ENCODE data around the gene ETV4.
A peak's percentile ranks its signal among the peaks of the same experiment; 100 is the strongest.

The ETV4 gene

DNA sequence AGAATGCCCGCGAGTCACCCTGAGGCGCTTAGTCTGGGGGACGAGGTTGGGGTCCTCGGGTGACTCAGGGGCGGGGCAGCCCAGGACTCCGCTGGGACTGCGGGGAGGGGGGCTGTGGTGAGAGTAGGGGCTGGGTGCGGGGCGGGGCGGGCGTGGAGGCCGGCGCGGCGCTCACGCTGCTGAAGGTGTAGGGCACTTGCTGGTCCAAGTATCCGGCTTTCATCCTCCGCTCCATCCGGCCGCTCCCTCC lies 832 bp downstream of the ETV4 start:
- no peaks in the 10 kb centered on the region for H3K36me3 ChIP-seq (ENCODE audit: control insufficient read depth in 1 of 2, insufficient read depth in 2 of 2, low read length in 2 of 2)
- H3K9ac ChIP-seq (ENCODE audit: low read depth in 1 of 2, low read length in 2 of 2) = peak overlapping the region in 1 of 2 donors; percentile 47
- H3K4me3 ChIP-seq (ENCODE audit: low read depth in 1 of 2, low read length in 2 of 2) = peak overlapping the region; percentile 68 to 77
- H3K4me1 ChIP-seq (ENCODE audit: control insufficient read depth in 1 of 2, insufficient read depth in 2 of 2, low read length in 2 of 2) = peaks cover 6 to 24% of the 10 kb centered on the region in 2 donors
- no peaks in the 10 kb centered on the region for H3K9me3 ChIP-seq (ENCODE audit: control insufficient read depth in 1 of 2, low read length in 2 of 2)
- H3K27me3 ChIP-seq (ENCODE audit: control insufficient read depth in 1 of 2, insufficient read depth in 2 of 2, low read length in 2 of 2) = peaks cover 8 to 10% of the 10 kb centered on the region in 2 donors
- H3K27ac ChIP-seq (ENCODE audit: low read depth, low read length) = no peak overlapping the region

DNA sequence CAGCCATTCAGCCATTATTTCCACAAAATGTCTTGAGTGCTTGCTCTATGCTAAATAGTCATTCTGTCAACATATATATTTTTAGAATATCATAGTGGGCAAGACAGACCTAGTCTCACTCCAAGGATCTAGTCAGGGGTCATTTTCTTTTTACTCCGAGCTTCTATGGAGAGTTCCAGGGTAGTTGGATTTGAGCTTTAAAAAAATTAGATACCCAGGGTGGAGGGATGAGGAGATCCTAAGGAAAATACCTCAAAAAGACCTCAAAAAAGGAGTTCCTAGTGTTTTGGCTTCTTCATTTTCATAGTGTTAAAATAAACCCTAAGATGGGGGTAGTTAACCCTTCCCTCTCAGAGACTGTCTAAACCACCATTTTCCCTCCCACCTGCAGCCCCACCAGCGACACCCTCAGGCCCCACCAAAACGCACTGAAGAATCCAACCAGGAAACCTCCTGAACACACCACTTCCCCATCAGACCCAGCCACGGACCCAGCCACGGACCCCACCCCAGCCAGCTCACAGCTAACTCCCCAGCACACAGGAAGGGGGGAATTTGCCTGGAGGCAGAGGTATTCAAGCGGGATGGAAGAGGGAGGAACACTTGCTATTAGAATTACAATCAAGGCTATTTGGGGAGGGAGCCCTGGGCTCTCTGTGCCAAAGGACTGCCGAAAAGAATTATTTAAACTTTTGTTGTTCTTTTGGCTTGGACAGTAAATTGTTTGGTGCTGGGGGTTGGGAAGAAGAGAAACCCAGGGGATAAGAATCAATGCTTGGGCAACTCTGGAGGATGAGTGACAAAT lies 2.2 kb downstream of the ETV4 start:
- Histone ChIP-seq H3K27ac (ENCODE audit: low read depth, low read length) (no peak overlapping the region), H3K27me3 (ENCODE audit: control insufficient read depth in 1 of 2, insufficient read depth in 2 of 2, low read length in 2 of 2) (peaks cover 8 to 10% of the 10 kb centered on the region in 2 donors), H3K9ac (ENCODE audit: low read depth in 1 of 2, low read length in 2 of 2) (no peak overlapping the region), H3K4me3 (ENCODE audit: low read depth in 1 of 2, low read length in 2 of 2) (no peak overlapping the region), H3K36me3 (ENCODE audit: control insufficient read depth in 1 of 2, insufficient read depth in 2 of 2, low read length in 2 of 2) (no peaks in the 10 kb centered on the region), H3K9me3 (ENCODE audit: control insufficient read depth in 1 of 2, low read length in 2 of 2) (no peaks in the 10 kb centered on the region), H3K4me1 (ENCODE audit: control insufficient read depth in 1 of 2, insufficient read depth in 2 of 2, low read length in 2 of 2) (peaks cover 6 to 24% of the 10 kb centered on the region in 2 donors)

DNA sequence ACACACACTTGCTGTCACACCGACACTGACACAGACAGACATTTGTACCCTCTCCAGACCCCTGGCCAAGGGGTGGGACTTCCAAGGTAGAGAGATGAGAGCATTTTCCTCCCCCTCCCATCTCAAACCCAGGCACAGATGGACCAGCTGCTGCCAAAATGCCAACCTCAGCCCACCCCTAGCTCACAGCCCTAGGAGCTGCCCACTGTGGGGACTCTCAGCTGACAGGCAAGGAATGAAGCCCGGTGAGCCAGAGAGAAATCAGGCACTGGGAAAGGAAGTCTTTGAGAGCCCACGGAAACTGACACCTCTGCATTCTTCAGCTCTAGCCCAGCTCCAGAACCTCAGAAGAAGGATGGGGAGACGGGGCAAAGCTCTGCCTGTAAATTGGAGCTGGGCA lies 2.8 kb downstream of the ETV4 start:
- Histone ChIP-seq H3K4me1 (ENCODE audit: control insufficient read depth in 1 of 2, insufficient read depth in 2 of 2, low read length in 2 of 2) (peaks cover 6 to 24% of the 10 kb centered on the region in 2 donors), H3K9me3 (ENCODE audit: control insufficient read depth in 1 of 2, low read length in 2 of 2) (no peaks in the 10 kb centered on the region), H3K36me3 (ENCODE audit: control insufficient read depth in 1 of 2, insufficient read depth in 2 of 2, low read length in 2 of 2) (no peaks in the 10 kb centered on the region), H3K27ac (ENCODE audit: low read depth, low read length) (no peak overlapping the region), H3K9ac (ENCODE audit: low read depth in 1 of 2, low read length in 2 of 2) (no peak overlapping the region), H3K27me3 (ENCODE audit: control insufficient read depth in 1 of 2, insufficient read depth in 2 of 2, low read length in 2 of 2) (peaks cover 8 to 10% of the 10 kb centered on the region in 2 donors), H3K4me3 (ENCODE audit: low read depth in 1 of 2, low read length in 2 of 2) (no peak overlapping the region)

DNA sequence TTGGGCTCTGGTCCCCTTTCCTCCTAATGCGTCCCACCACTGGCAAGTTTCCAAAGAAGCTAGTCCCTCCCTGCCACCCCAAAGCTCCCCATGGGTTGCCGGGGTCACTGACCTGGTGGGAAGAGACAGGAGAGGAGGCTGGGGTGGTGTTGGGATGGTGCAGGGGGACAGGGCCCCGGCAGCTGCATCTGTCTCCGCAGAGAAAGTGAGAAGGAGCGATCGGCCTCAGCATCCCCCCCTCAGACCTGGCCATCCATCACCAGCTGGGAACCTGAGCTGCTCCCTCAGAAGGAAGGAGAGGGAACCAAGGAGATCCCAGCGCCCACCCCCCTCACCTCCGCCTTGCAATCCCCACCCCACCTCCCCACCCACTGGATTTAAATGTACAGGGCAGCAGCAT lies 3.3 kb downstream of the ETV4 start:
- no peak overlapping the region for H3K9ac ChIP-seq (ENCODE audit: low read depth in 1 of 2, low read length in 2 of 2)
- no peak overlapping the region for H3K27ac ChIP-seq (ENCODE audit: low read depth, low read length)
- no peak overlapping the region for H3K4me3 ChIP-seq (ENCODE audit: low read depth in 1 of 2, low read length in 2 of 2)
- peaks cover 6 to 8% of the 10 kb centered on the region in 2 donors for H3K27me3 ChIP-seq (ENCODE audit: control insufficient read depth in 1 of 2, insufficient read depth in 2 of 2, low read length in 2 of 2)
- H3K4me1 ChIP-seq (ENCODE audit: control insufficient read depth in 1 of 2, insufficient read depth in 2 of 2, low read length in 2 of 2) = peaks cover 6 to 24% of the 10 kb centered on the region in 2 donors
- H3K9me3 ChIP-seq (ENCODE audit: control insufficient read depth in 1 of 2, low read length in 2 of 2) = no peaks in the 10 kb centered on the region
- no peaks in the 10 kb centered on the region for H3K36me3 ChIP-seq (ENCODE audit: control insufficient read depth in 1 of 2, insufficient read depth in 2 of 2, low read length in 2 of 2)

DNA sequence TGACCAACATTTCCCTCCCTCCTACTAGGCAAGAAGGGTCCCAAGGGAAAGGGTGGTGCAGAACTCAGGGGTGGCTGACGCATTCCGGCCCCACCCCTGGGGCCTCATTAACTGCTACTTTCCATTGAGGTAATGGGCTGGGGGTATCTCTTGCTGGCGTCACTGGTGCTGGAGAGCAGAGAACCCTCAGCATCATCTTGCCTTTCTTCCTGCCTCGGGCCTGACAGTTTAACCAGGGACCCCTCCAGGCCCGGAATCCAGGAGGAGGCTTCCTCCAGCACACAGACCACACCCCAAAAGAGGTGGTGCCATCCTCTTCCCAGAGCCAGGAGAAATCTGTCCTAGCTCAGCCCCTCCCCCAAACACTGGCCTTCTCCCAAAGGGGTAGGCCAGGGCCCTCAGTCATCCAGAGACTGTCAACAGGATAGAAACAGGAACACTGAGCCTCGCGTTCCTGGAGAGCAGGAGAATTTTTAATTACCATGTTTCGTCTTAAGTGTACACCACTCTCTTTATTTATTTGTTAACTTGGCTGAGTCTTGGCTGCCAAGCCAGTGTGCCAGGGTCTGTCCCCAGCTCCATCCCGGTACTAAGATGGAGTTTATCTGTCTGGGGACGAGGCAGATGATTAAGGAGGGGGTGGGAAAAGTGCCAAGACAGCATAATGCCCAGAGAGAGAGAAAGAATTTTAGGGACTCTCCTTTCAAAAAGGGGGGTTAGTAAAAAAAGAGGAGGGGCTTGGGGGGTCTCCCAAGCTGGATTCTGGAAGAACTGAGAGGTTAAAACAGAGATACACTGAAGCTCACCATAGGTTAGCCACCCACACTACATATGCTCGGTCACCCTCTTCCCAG lies 5.1 kb downstream of the ETV4 start:
- H3K27me3 ChIP-seq (ENCODE audit: control insufficient read depth in 1 of 2, insufficient read depth in 2 of 2, low read length in 2 of 2) = peaks cover 4% of the 10 kb centered on the region in 2 donors
- H3K4me1 ChIP-seq (ENCODE audit: control insufficient read depth in 1 of 2, insufficient read depth in 2 of 2, low read length in 2 of 2) = peaks cover 0 to 17% of the 10 kb centered on the region in 2 donors

DNA sequence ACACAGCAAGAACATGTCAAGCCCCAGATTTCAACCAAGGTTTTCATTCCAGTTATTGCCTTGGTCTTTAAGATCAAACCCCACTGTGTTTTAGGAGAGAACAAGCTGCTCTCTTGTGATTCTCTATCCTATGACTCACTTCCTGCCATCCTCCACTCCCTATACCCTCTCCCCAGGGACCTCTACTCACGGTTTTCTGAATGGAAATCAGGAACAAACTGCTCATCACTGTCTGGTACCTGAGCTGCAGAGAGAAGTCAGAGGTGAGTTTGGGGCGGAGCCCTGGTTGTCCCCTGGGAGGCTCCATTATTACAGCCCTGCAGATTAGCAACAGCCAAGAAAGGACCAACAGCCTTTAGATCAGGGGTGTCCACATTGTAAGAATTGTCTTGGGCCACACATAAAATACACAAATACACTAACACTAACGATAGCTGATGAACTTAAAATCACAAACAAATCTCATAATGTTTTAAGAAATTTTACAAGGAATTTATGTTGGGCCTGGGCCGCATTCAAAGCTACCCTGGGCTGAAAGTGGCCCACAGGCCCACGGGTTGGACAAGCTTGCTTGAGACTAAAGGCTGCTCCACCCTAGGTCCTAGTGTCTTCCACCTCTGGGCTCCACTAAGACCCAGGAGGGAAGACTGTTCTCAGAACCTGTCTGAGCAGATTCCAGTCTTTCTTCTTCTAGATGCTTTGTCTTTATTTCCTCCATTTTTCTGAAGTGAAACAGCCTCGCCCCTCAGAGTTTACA lies 9.7 kb downstream of the ETV4 start:
- H3K9ac ChIP-seq (ENCODE audit: low read depth in 1 of 2, low read length in 2 of 2) = no peak overlapping the region
- H3K4me3 ChIP-seq (ENCODE audit: low read depth in 1 of 2, low read length in 2 of 2) = no peak overlapping the region
- H3K36me3 ChIP-seq (ENCODE audit: control insufficient read depth in 1 of 2, insufficient read depth in 2 of 2, low read length in 2 of 2) = no peaks in the 10 kb centered on the region
- no peak overlapping the region for H3K27ac ChIP-seq (ENCODE audit: low read depth, low read length)
- peaks cover 7% of the 10 kb centered on the region in 2 donors for H3K4me1 ChIP-seq (ENCODE audit: control insufficient read depth in 1 of 2, insufficient read depth in 2 of 2, low read length in 2 of 2)
- H3K27me3 ChIP-seq (ENCODE audit: control insufficient read depth in 1 of 2, insufficient read depth in 2 of 2, low read length in 2 of 2) = no peaks in the 10 kb centered on the region
- H3K9me3 ChIP-seq (ENCODE audit: control insufficient read depth in 1 of 2, low read length in 2 of 2) = no peaks in the 10 kb centered on the region

More for the DNA sequence above, 5.1 kb downstream of the ETV4 start:
- Histone ChIP-seq H3K36me3 (ENCODE audit: control insufficient read depth in 1 of 2, insufficient read depth in 2 of 2, low read length in 2 of 2) (no peaks in the 10 kb centered on the region), H3K4me3 (ENCODE audit: low read depth in 1 of 2, low read length in 2 of 2) (no peak overlapping the region), H3K9ac (ENCODE audit: low read depth in 1 of 2, low read length in 2 of 2) (no peak overlapping the region), H3K9me3 (ENCODE audit: control insufficient read depth in 1 of 2, low read length in 2 of 2) (no peaks in the 10 kb centered on the region), H3K27ac (ENCODE audit: low read depth, low read length) (no peak overlapping the region)

DNA sequence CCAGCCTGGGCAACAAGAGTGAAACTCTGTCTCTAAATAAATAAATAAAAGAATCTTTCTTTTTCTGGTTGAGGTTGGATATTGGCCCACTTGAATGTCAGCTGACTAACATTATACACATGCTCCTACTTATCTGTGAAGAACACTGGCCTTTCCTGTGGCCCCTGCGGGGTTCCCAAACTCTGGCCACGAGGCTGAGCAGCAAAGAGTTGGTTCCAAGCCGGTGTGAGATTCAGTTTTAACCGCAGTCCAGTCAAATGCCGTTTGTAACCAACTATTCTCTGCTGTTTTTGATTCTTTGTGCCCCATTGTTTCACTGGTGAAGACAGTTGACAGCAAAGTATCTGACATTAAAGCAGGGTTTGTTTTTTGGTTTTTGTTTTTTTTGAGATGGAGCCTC lies 11.2 kb downstream of the ETV4 start:
- no peaks in the 10 kb centered on the region for H3K9me3 ChIP-seq (ENCODE audit: control insufficient read depth in 1 of 2, low read length in 2 of 2)
- no peaks in the 10 kb centered on the region for H3K27me3 ChIP-seq (ENCODE audit: control insufficient read depth in 1 of 2, insufficient read depth in 2 of 2, low read length in 2 of 2)
- H3K36me3 ChIP-seq (ENCODE audit: control insufficient read depth in 1 of 2, insufficient read depth in 2 of 2, low read length in 2 of 2) = no peaks in the 10 kb centered on the region
- H3K4me3 ChIP-seq (ENCODE audit: low read depth in 1 of 2, low read length in 2 of 2) = no peak overlapping the region
- H3K9ac ChIP-seq (ENCODE audit: low read depth in 1 of 2, low read length in 2 of 2) = no peak overlapping the region
- no peak overlapping the region for H3K27ac ChIP-seq (ENCODE audit: low read depth, low read length)
- peaks cover 18 to 20% of the 10 kb centered on the region in 2 donors for H3K4me1 ChIP-seq (ENCODE audit: control insufficient read depth in 1 of 2, insufficient read depth in 2 of 2, low read length in 2 of 2)

DNA sequence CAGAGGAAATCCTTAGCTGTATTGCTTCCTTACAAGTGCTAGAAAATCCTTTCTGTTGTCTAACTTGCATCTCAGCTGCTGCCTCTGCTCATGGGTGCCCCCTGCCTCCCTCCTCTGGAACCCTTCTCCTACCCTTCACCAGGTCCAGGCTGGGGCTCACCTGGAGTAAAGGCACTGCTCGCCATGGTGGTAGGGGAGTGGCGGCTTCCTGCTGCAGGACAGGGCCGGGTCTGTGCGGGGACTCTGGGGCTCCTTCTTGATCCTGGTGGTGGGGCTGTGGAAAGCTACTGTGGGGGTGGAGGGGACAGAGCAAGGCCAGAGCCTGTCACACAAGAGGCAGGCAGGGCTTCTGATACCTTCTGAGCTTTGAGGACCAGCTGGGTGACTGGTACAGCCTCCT lies 12.4 kb downstream of the ETV4 start:
- Histone ChIP-seq H3K9ac (ENCODE audit: low read depth in 1 of 2, low read length in 2 of 2) (no peak overlapping the region), H3K36me3 (ENCODE audit: control insufficient read depth in 1 of 2, insufficient read depth in 2 of 2, low read length in 2 of 2) (no peaks in the 10 kb centered on the region)

DNA sequence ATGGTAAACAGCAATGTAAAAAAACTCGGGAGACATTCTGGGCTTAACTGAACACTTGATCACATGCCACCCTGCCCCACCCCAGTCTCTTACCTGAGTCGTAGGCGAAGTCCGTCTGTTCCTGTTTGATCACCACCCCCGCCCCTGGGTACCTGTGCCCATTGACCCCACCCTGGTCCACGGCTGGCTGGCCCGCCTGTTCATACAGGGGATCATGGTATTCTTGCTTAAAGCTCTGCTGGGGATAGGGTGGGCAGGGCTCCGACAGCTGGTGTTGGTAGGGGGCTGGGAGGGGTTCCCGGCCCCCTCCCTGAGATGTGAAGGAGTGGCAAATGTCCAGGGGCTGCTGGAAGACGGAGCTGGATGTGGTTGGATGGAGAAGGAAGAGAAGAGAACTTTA lies 13.6 kb downstream of the ETV4 start:
- Histone ChIP-seq H3K4me3 (ENCODE audit: low read depth in 1 of 2, low read length in 2 of 2) (no peak overlapping the region), H3K4me1 (ENCODE audit: control insufficient read depth in 1 of 2, insufficient read depth in 2 of 2, low read length in 2 of 2) (peaks cover 21 to 26% of the 10 kb centered on the region in 2 donors), H3K9ac (ENCODE audit: low read depth in 1 of 2, low read length in 2 of 2) (no peak overlapping the region), H3K27me3 (ENCODE audit: control insufficient read depth in 1 of 2, insufficient read depth in 2 of 2, low read length in 2 of 2) (no peaks in the 10 kb centered on the region), H3K27ac (ENCODE audit: low read depth, low read length) (no peak overlapping the region), H3K9me3 (ENCODE audit: control insufficient read depth in 1 of 2, low read length in 2 of 2) (no peaks in the 10 kb centered on the region), H3K36me3 (ENCODE audit: control insufficient read depth in 1 of 2, insufficient read depth in 2 of 2, low read length in 2 of 2) (no peaks in the 10 kb centered on the region)

More for the DNA sequence above, 12.4 kb downstream of the ETV4 start:
- Histone ChIP-seq H3K4me3 (ENCODE audit: low read depth in 1 of 2, low read length in 2 of 2) (no peak overlapping the region), H3K9me3 (ENCODE audit: control insufficient read depth in 1 of 2, low read length in 2 of 2) (no peaks in the 10 kb centered on the region), H3K27me3 (ENCODE audit: control insufficient read depth in 1 of 2, insufficient read depth in 2 of 2, low read length in 2 of 2) (no peaks in the 10 kb centered on the region), H3K27ac (ENCODE audit: low read depth, low read length) (no peak overlapping the region), H3K4me1 (ENCODE audit: control insufficient read depth in 1 of 2, insufficient read depth in 2 of 2, low read length in 2 of 2) (peaks cover 21 to 23% of the 10 kb centered on the region in 2 donors)

DNA sequence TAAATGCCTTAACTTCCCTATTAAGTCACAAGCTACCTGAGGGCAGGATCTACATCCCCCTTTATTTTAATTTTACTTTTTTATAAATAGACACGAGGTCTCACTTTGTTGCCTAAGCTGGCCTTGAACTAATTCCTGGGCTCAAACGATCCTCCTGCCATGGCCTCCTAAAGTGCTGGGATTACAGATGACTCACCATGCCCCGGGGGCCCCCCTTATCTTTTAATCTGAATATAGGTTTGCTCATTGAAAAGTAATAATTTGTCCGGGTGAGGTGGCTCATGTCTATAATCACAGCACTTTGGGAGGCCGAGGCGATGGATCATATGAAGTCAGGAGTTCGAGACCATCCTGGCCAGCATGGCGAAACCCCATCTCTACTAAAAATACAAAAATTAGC lies 14.2 kb downstream of the ETV4 start:
- H3K9me3 ChIP-seq (ENCODE audit: control insufficient read depth in 1 of 2, low read length in 2 of 2) = no peaks in the 10 kb centered on the region
- H3K9ac ChIP-seq (ENCODE audit: low read depth in 1 of 2, low read length in 2 of 2) = no peak overlapping the region
- H3K4me3 ChIP-seq (ENCODE audit: low read depth in 1 of 2, low read length in 2 of 2) = no peak overlapping the region
- H3K36me3 ChIP-seq (ENCODE audit: control insufficient read depth in 1 of 2, insufficient read depth in 2 of 2, low read length in 2 of 2) = peaks cover 0 to 6% of the 10 kb centered on the region in 2 donors
- H3K27me3 ChIP-seq (ENCODE audit: control insufficient read depth in 1 of 2, insufficient read depth in 2 of 2, low read length in 2 of 2) = no peaks in the 10 kb centered on the region
- H3K4me1 ChIP-seq (ENCODE audit: control insufficient read depth in 1 of 2, insufficient read depth in 2 of 2, low read length in 2 of 2) = peaks cover 21 to 26% of the 10 kb centered on the region in 2 donors
- H3K27ac ChIP-seq (ENCODE audit: low read depth, low read length) = no peak overlapping the region

Data from duodenal mucosa (tissue), 2 donors.